ENCODE results near the gene DYSF.

Gene DYSF

GRCh38 chr2:71629771-71630453, 176.6 kb downstream of the DYSF start:
- no peak for TF ChIP-seq NFIC (IDR thresholded peaks at IDR 0.05)
- TF ChIP-seq, protein P1, sequence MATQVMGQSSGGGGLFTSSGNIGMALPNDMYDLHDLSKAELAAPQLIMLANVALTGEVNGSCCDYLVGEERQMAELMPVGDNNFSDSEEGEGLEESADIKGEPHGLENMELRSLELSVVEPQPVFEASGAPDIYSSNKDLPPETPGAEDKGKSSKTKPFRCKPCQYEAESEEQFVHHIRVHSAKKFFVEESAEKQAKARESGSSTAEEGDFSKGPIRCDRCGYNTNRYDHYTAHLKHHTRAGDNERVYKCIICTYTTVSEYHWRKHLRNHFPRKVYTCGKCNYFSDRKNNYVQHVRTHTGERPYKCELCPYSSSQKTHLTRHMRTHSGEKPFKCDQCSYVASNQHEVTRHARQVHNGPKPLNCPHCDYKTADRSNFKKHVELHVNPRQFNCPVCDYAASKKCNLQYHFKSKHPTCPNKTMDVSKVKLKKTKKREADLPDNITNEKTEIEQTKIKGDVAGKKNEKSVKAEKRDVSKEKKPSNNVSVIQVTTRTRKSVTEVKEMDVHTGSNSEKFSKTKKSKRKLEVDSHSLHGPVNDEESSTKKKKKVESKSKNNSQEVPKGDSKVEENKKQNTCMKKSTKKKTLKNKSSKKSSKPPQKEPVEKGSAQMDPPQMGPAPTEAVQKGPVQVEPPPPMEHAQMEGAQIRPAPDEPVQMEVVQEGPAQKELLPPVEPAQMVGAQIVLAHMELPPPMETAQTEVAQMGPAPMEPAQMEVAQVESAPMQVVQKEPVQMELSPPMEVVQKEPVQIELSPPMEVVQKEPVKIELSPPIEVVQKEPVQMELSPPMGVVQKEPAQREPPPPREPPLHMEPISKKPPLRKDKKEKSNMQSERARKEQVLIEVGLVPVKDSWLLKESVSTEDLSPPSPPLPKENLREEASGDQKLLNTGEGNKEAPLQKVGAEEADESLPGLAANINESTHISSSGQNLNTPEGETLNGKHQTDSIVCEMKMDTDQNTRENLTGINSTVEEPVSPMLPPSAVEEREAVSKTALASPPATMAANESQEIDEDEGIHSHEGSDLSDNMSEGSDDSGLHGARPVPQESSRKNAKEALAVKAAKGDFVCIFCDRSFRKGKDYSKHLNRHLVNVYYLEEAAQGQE (IDR thresholded peaks at IDR 0.05; ENCODE audit: low read depth): no peak
- no peak for TF ChIP-seq TCF12 (IDR thresholded peaks at IDR 0.05; ENCODE audit: low read depth)
- TF ChIP-seq ZBTB7A (IDR thresholded peaks at IDR 0.05; ENCODE audit: low read depth): no peak
- TF ChIP-seq, protein P2, sequence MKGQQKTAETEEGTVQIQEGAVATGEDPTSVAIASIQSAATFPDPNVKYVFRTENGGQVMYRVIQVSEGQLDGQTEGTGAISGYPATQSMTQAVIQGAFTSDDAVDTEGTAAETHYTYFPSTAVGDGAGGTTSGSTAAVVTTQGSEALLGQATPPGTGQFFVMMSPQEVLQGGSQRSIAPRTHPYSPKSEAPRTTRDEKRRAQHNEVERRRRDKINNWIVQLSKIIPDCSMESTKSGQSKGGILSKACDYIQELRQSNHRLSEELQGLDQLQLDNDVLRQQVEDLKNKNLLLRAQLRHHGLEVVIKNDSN (IDR thresholded peaks at IDR 0.05): no peak
- TF ChIP-seq EP300 (IDR thresholded peaks at IDR 0.05; ENCODE audit: borderline replicate concordance): no peak
- no peak for TF ChIP-seq TAF1 (IDR thresholded peaks at IDR 0.05; ENCODE audit: low read depth)
- TF ChIP-seq, protein P3, sequence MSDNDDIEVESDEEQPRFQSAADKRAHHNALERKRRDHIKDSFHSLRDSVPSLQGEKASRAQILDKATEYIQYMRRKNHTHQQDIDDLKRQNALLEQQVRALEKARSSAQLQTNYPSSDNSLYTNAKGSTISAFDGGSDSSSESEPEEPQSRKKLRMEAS (IDR thresholded peaks at IDR 0.05): no peak
- no peak for TF ChIP-seq RAD21 (IDR thresholded peaks at IDR 0.05; ENCODE audit: low read depth)
- no peak for TF ChIP-seq FOXM1 (IDR thresholded peaks at IDR 0.05; ENCODE audit: borderline replicate concordance, low read depth)
- no peak for TF ChIP-seq EGR1 (IDR thresholded peaks at IDR 0.05)
- no peak for TF ChIP-seq YY1 (IDR thresholded peaks at IDR 0.05; ENCODE audit: low read depth)
- no peak for TF ChIP-seq CREB1 (IDR thresholded peaks at IDR 0.05; ENCODE audit: low read depth)
- TF ChIP-seq CEBPB (IDR thresholded peaks at IDR 0.05): no peak

DNA sequence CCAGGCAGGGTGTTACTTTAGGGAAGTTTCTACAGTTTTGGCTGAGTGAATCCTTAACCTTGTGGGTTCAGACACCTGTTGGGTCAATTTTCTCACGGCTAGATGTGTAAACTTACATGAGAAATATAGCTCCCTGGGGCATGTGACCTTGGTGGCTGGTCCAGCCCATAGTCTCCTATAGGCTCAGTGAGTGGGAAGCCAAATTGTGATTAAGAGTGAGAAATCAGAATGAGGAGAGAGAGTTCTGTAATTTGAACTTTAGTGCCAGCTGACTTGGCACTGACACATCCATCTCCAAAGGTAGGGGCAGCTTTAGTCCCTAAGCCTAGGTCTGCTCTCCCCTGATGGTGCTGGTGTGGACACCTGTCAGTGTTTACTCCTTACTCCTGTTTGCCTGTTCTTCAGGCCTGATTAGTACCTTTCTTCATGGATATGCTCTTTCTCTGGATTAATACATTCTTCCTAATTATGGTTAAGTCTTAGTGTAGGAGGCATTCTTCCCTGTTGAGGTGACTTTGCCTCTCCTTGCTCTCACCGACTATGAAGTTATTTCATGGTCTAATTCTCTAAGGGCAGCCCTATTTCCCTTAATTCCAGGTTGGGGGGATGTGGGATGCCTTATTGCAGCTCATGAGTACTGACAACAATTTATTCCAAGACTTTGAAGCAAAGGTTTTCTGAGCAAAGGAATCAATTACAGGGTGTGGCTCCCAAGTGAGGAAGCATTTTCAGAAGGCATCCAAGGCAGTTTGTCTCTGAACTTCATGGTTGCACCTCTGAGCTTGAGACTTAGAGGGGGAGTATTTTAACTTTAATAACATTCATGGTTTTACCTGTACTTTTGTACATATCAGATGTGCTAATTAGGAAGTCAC, 177.3 kb downstream of the DYSF start:
- TF ChIP-seq FOXM1 (IDR thresholded peaks at IDR 0.05; ENCODE audit: borderline replicate concordance, low read depth) (no peak), TEAD4 (IDR thresholded peaks at IDR 0.05) (no peak), TAF1 (IDR thresholded peaks at IDR 0.05; ENCODE audit: low read depth) (no peak), CEBPB (IDR thresholded peaks at IDR 0.05) (no peak)

DNA sequence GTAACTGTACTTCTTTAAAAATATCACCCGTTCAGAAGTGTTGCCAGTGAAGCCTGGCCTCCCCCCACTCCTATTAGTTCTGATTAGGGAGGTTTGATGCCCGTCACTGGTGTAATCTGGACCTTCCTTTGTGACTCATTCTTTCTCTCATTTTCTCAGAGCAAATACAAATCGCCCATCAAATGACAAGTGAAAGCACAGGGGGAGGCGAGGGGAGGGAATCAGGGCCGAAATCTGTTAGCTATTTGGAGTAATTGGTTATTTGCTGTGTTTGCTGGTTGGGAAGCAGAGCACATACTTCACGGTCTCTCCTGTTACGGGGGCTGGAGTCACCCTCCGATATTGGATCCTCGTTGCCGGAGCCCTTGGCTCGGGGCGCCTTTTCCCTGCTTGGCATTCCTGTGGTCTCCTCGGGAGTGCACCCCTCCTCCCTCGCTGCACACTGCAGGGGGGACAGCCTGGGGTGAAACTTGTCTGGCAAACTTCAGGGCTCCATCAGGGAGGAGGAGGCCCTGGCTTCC, 178.1 kb downstream of the DYSF start:
- no peak for TF ChIP-seq CEBPB (IDR thresholded peaks at IDR 0.05)
- TF ChIP-seq ZBTB7A (IDR thresholded peaks at IDR 0.05; ENCODE audit: low read depth): no peak
- no peak for TF ChIP-seq TEAD4 (IDR thresholded peaks at IDR 0.05)
- TF ChIP-seq, protein P2 (IDR thresholded peaks at IDR 0.05): no peak
- no peak for TF ChIP-seq CREB1 (IDR thresholded peaks at IDR 0.05; ENCODE audit: low read depth)

- TF ChIP-seq, protein P1 (IDR thresholded peaks at IDR 0.05; ENCODE audit: low read depth): no peak
- TF ChIP-seq TAF1 (IDR thresholded peaks at IDR 0.05; ENCODE audit: low read depth): no peak
- no peak for TF ChIP-seq TEAD4 (IDR thresholded peaks at IDR 0.05)
- TF ChIP-seq CEBPB (IDR thresholded peaks at IDR 0.05): no peak
- TF ChIP-seq EGR1 (IDR thresholded peaks at IDR 0.05): no peak
- TF ChIP-seq RAD21 (IDR thresholded peaks at IDR 0.05; ENCODE audit: low read depth): no peak
- no peak for TF ChIP-seq CREB1 (IDR thresholded peaks at IDR 0.05; ENCODE audit: low read depth)
- no peak for TF ChIP-seq EP300 (IDR thresholded peaks at IDR 0.05; ENCODE audit: borderline replicate concordance)
- TF ChIP-seq, protein P3 (IDR thresholded peaks at IDR 0.05): no peak
- no peak for TF ChIP-seq TCF12 (IDR thresholded peaks at IDR 0.05; ENCODE audit: low read depth)
- TF ChIP-seq ZBTB7A (IDR thresholded peaks at IDR 0.05; ENCODE audit: low read depth): no peak
- no peak for TF ChIP-seq NFIC (IDR thresholded peaks at IDR 0.05)
Observed at GRCh38 chr2:71633086-71633485, 179.7 kb downstream of the DYSF start.

DNA sequence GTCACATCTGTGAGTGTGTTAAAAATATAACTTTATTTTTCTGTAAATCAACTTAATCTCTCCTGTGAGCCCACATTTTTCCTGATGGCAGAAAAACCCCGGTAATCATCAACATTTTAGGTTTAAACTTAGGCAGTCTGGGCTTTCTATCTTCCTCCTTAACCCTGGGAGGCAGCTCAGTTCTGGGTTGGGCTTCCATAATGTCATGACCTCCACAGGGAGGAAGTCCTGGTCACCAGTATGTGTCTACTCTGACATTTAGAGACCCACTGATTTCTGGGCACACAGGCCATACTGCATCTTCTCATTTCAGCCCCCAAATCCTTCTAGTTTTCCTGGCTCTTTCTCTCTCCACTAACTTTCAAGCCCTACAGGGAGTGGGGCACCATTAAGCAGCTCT, 181.2 kb downstream of the DYSF start:
- TF ChIP-seq EP300 (IDR thresholded peaks at IDR 0.05; ENCODE audit: borderline replicate concordance): no peak
- no peak for TF ChIP-seq CREB1 (IDR thresholded peaks at IDR 0.05; ENCODE audit: low read depth)
- TF ChIP-seq TEAD4 (IDR thresholded peaks at IDR 0.05): no peak
- TF ChIP-seq, protein P1 (IDR thresholded peaks at IDR 0.05; ENCODE audit: low read depth): no peak
- TF ChIP-seq ZBTB7A (IDR thresholded peaks at IDR 0.05; ENCODE audit: low read depth): no peak
- TF ChIP-seq, protein P2 (IDR thresholded peaks at IDR 0.05): no peak
- TF ChIP-seq TAF1 (IDR thresholded peaks at IDR 0.05; ENCODE audit: low read depth): no peak
- no peak for TF ChIP-seq TCF12 (IDR thresholded peaks at IDR 0.05; ENCODE audit: low read depth)
- no peak for TF ChIP-seq YY1 (IDR thresholded peaks at IDR 0.05; ENCODE audit: low read depth)
- no peak for TF ChIP-seq NFIC (IDR thresholded peaks at IDR 0.05)
- TF ChIP-seq, protein P3 (IDR thresholded peaks at IDR 0.05): no peak
- TF ChIP-seq EGR1 (IDR thresholded peaks at IDR 0.05): no peak
